DMS79 (cell line): Measurements from ENCODE around the gene CHST14.

Source experiments
- DNase-seq: peaks from one replicate; lab custom pipeline; 2025; lab: John Stamatoyannopoulos, UW

Gene CHST14

GRCh38 chr15:40470423-40471104 lies at the start of gene CHST14:
Gene CHST14, plus strand, starts transcription at chr15:40470984. Its CDS starts 230 bp downstream, at chr15:40471214.
- DNase-seq, result peak; percentile 27

- DNase-seq, result no peak
Observed at GRCh38 chr15:40421246-40422157, 49.3 kb upstream of the CHST14 start.

GRCh38 chr15:40424483-40425115 lies 46.2 kb upstream of the CHST14 start:
- DNase-seq, result no peak

GRCh38 chr15:40425681-40426080 lies 45.1 kb upstream of the CHST14 start:
- no peak for DNase-seq

- no peak for DNase-seq
Observed at GRCh38 chr15:40427188-40427587, 43.6 kb upstream of the CHST14 start.

- DNase-seq, result peak; percentile 66
Observed at GRCh38 chr15:40428185-40428584, 42.6 kb upstream of the CHST14 start.

- no peak for DNase-seq
Observed at GRCh38 chr15:40429068-40429710, 41.6 kb upstream of the CHST14 start.

- no peak for DNase-seq
Observed at GRCh38 chr15:40430271-40430805, 40.4 kb upstream of the CHST14 start.

GRCh38 chr15:40435023-40435709 lies 35.6 kb upstream of the CHST14 start:
- DNase-seq, result no peak

GRCh38 chr15:40435710-40436089 lies 35.1 kb upstream of the CHST14 start:
- no peak for DNase-seq

GRCh38 chr15:40436116-40436891 lies 34.5 kb upstream of the CHST14 start:
- no peak for DNase-seq

GRCh38 chr15:40436892-40437751 lies 33.7 kb upstream of the CHST14 start:
- no peak for DNase-seq

GRCh38 chr15:40437752-40438687 lies 32.8 kb upstream of the CHST14 start:
- DNase-seq, result no peak

GRCh38 chr15:40438712-40439111 lies 32.1 kb upstream of the CHST14 start:
- no peak for DNase-seq

GRCh38 chr15:40439461-40439959 lies 31.3 kb upstream of the CHST14 start:
- DNase-seq, result no peak

- no peak for DNase-seq
Observed at GRCh38 chr15:40439960-40440742, 30.6 kb upstream of the CHST14 start.
